GM20431 (cell line): ENCODE results near the gene LEF1.

Experiments
- in situ Hi-C: fragments of 300-500 bp; cut with MseI, MboI; formaldehyde crosslinking; loops from one replicate; pipeline ENCODE4 v1.15.0; 2020; ENCODE audit warnings: low sequenced_read_pairs; ENCODE audit not compliant: unreplicated experiment

The LEF1 gene

GRCh38 chr4:108010167-108010566 lies 158.6 kb downstream of the LEF1 start:
- in situ Hi-C loops: loop anchor here (25.0 kb wide), 1 partner anchor 552 kb away; no protein-coding TSS in a partner anchor

GRCh38 chr4:108008721-108009120 lies 160.0 kb downstream of the LEF1 start:
- in situ Hi-C loops: loop anchor here (25.0 kb wide), 1 partner anchor 554 kb away; no protein-coding TSS in a partner anchor

- in situ Hi-C loops: loop anchor here (25.0 kb wide), 1 partner anchor 554 kb away; no protein-coding TSS in a partner anchor
Observed at GRCh38 chr4:108007984-108008383, 160.7 kb downstream of the LEF1 start.

GRCh38 chr4:108006361-108006760 lies 162.4 kb downstream of the LEF1 start:
- in situ Hi-C loops: loop anchor here (25.0 kb wide), 1 partner anchor 556 kb away; no protein-coding TSS in a partner anchor

GRCh38 chr4:108005807-108006206 lies 162.9 kb downstream of the LEF1 start:
- in situ Hi-C loops: loop anchor here (25.0 kb wide), 1 partner anchor 556 kb away; no protein-coding TSS in a partner anchor

GRCh38 chr4:108004646-108005045 lies 164.1 kb downstream of the LEF1 start:
- in situ Hi-C loops: loop anchor here (25.0 kb wide), 1 partner anchor 558 kb away; no protein-coding TSS in a partner anchor

GRCh38 chr4:108003982-108004515 lies 164.7 kb downstream of the LEF1 start:
- in situ Hi-C loops: loop anchor here (25.0 kb wide), 1 partner anchor 558 kb away; no protein-coding TSS in a partner anchor

- in situ Hi-C loops: loop anchor here (25.0 kb wide), 1 partner anchor 561 kb away; no protein-coding TSS in a partner anchor
Observed at GRCh38 chr4:108001540-108002135, 167.1 kb downstream of the LEF1 start.

GRCh38 chr4:107999932-108000539 lies 168.7 kb downstream of the LEF1 start:
- in situ Hi-C loops: loop anchor here (25.0 kb wide), 1 partner anchor 562 kb away; no protein-coding TSS in a partner anchor

- in situ Hi-C loops: no loop called here
Observed at GRCh38 chr4:107997794-107998193, 170.9 kb downstream of the LEF1 start.
